HEK293T (cell line): ENCODE measurements around the gene CDRT15L2.
"Not testable (repeated sequence)": the region's sequence is repeated elsewhere in the genome, so short reads cannot be mapped to it uniquely, and the experiment has no call there.

Experiments used
- BHLHE40 ChIP-seq: fragments of 450-650 bp; IDR thresholded peaks from 2 replicates; pipeline ENCODE4 v1.6.1; 2016; ENCODE audit warnings: mild to moderate bottlenecking, moderate library complexity, borderline replicate concordance
- ELF4 ChIP-seq: fragments of 450-650 bp; IDR thresholded peaks from 2 replicates; pipeline ENCODE4 v1.6.1; 2017; ENCODE audit warnings: antibody characterized with exemption
- FOXA1 ChIP-seq: fragments of 450-650 bp; IDR thresholded peaks from 2 replicates; pipeline ENCODE4 v1.6.1; 2016; ENCODE audit warnings: mild to moderate bottlenecking
- FOXK2 ChIP-seq: fragments of 450-650 bp; IDR thresholded peaks from 2 replicates; pipeline ENCODE4 v1.6.1; 2016; ENCODE audit warnings: mild to moderate bottlenecking
- FOXM1 ChIP-seq: fragments of 450-650 bp; IDR thresholded peaks from 2 replicates; pipeline ENCODE4 v1.6.1; 2017; ENCODE audit warnings: mild to moderate bottlenecking, borderline replicate concordance
- HDGF ChIP-seq: fragments of 450-650 bp; IDR thresholded peaks from 2 replicates; pipeline ENCODE4 v1.6.1; 2017; ENCODE audit warnings: antibody characterized with exemption, borderline replicate concordance
- L3MBTL2 ChIP-seq: fragments of 450-650 bp; conservative IDR thresholded peaks from 2 replicates; pipeline ENCODE4 v1.6.1; 2016; ENCODE audit warnings: mild to moderate bottlenecking
- LEF1 ChIP-seq: fragments of 450-650 bp; IDR thresholded peaks from 2 replicates; pipeline ENCODE4 v1.6.1; 2017; ENCODE audit warnings: mild to moderate bottlenecking, borderline replicate concordance
- PKNOX1 ChIP-seq: fragments of 450-650 bp; IDR thresholded peaks from 2 replicates; pipeline ENCODE4 v1.6.1; 2016
- SUZ12 ChIP-seq: fragments of 450-650 bp; IDR thresholded peaks from 2 replicates; pipeline ENCODE4 v1.6.1; 2016; ENCODE audit warnings: mild to moderate bottlenecking

GRCh38 chr17:20575071-20575470 is 4.5 kb upstream of the CDRT15L2 start:
- TF ChIP-seq BHLHE40, ELF4, HDGF, LEF1, FOXK2, FOXA1, SUZ12, FOXM1, PKNOX1, L3MBTL2: not testable (repeated sequence)
